ENCODE results near the gene DMRTA2.

- TF ChIP-seq ZNF274 (IDR thresholded peaks at IDR 0.05; ENCODE audit: low read depth, low read length): no peak
- no peak for TF ChIP-seq YY1 (IDR thresholded peaks at IDR 0.05; ENCODE audit: insufficient read depth, insufficient read length)
- TF ChIP-seq SUZ12 (IDR thresholded peaks at IDR 0.05; ENCODE audit: extremely low read depth, insufficient read depth, insufficient read length): no peak
Observed at GRCh38 chr1:50450861-50451653, 27.8 kb upstream of the DMRTA2 start.
